Mucosa of rectum (tissue), 2 donors: ENCODE measurements around the gene SLC39A12.

ENCODE experiments used
- H3K27ac ChIP-seq, 2 donors: one replicate each; pipeline ENCODE4 v1.7.0; 2013; ENCODE audit warnings: inconsistent platforms in 2 of 2, low read depth in 2 of 2, low read length in 2 of 2
- H3K27me3 ChIP-seq, 2 donors: one replicate each; pipeline ENCODE4 v1.7.0; 2013; ENCODE audit warnings: low read length in 2 of 2; ENCODE audit not compliant: control insufficient read depth in 2 of 2, insufficient read depth in 2 of 2
- H3K36me3 ChIP-seq, 2 donors: one replicate each; pipeline ENCODE4 v1.7.0; 2013; ENCODE audit warnings: low read length in 2 of 2; ENCODE audit not compliant: control insufficient read depth in 2 of 2, insufficient read depth in 2 of 2
- H3K4me1 ChIP-seq, 2 donors: one replicate each; pipeline ENCODE4 v1.7.0; 2013; ENCODE audit warnings: low read length in 2 of 2, mild to moderate bottlenecking in 1 of 2; ENCODE audit not compliant: control insufficient read depth in 2 of 2, insufficient read depth in 2 of 2
- H3K4me3 ChIP-seq, 2 donors: one replicate each; pipeline ENCODE4 v1.7.0; 2013; ENCODE audit warnings: low read length in 2 of 2
- H3K9ac ChIP-seq, 2 donors: one replicate each; pipeline ENCODE4 v1.7.0; 2013; ENCODE audit warnings: low read length in 2 of 2, low read depth in 1 of 2, mild to moderate bottlenecking in 1 of 2
- H3K9me3 ChIP-seq, 2 donors: one replicate each; pipeline ENCODE4 v1.7.0; 2013; ENCODE audit warnings: low read length in 2 of 2; ENCODE audit not compliant: control insufficient read depth in 2 of 2
- donor health status: healthy.
- donor health status: Normal muscosa, but diverticular disease.

The SLC39A12 gene

GRCh38 chr10:17961551-17962422, 10.1 kb downstream of the SLC39A12 start:
- no peak overlapping the region for H3K27ac ChIP-seq
- H3K27me3 ChIP-seq, result no peaks in the 10 kb centered on the region
- no peaks in the 10 kb centered on the region for H3K36me3 ChIP-seq
- H3K4me3 ChIP-seq, result no peak overlapping the region
- peaks cover 0 to 9% of the 10 kb centered on the region in 2 donors for H3K4me1 ChIP-seq
- H3K9me3 ChIP-seq, result no peaks in the 10 kb centered on the region
- no peak overlapping the region for H3K9ac ChIP-seq

GRCh38 chr10:17963431-17963830, 11.7 kb downstream of the SLC39A12 start:
- Histone ChIP-seq H3K4me1 (peaks cover 0 to 9% of the 10 kb centered on the region in 2 donors), H3K9ac (no peak overlapping the region), H3K36me3 (no peaks in the 10 kb centered on the region), H3K9me3 (no peaks in the 10 kb centered on the region), H3K27me3 (no peaks in the 10 kb centered on the region), H3K27ac (no peak overlapping the region), H3K4me3 (no peak overlapping the region)

- Histone ChIP-seq H3K9me3 (no peaks in the 10 kb centered on the region), H3K9ac (no peak overlapping the region), H3K27ac (peak overlapping the region in 1 of 2 donors; percentile 52), H3K4me3 (no peak overlapping the region), H3K36me3 (no peaks in the 10 kb centered on the region), H3K4me1 (peaks cover 0 to 9% of the 10 kb centered on the region in 2 donors), H3K27me3 (no peaks in the 10 kb centered on the region)
Observed at GRCh38 chr10:17965649-17966235, 14.0 kb downstream of the SLC39A12 start.

GRCh38 chr10:17974505-17974904, 22.8 kb downstream of the SLC39A12 start:
- Histone ChIP-seq H3K4me1 (no peaks in the 10 kb centered on the region), H3K9ac (no peak overlapping the region), H3K9me3 (no peaks in the 10 kb centered on the region), H3K36me3 (no peaks in the 10 kb centered on the region), H3K27ac (no peak overlapping the region), H3K27me3 (no peaks in the 10 kb centered on the region), H3K4me3 (no peak overlapping the region)

- no peaks in the 10 kb centered on the region for H3K36me3 ChIP-seq
- no peaks in the 10 kb centered on the region for H3K27me3 ChIP-seq
- no peaks in the 10 kb centered on the region for H3K9me3 ChIP-seq
- H3K4me3 ChIP-seq, result no peak overlapping the region
- H3K4me1 ChIP-seq, result no peaks in the 10 kb centered on the region
- no peak overlapping the region for H3K27ac ChIP-seq
- no peak overlapping the region for H3K9ac ChIP-seq
Observed at GRCh38 chr10:17980846-17981565, 29.3 kb downstream of the SLC39A12 start.

GRCh38 chr10:17981766-17982380, 30.2 kb downstream of the SLC39A12 start:
- Histone ChIP-seq H3K27ac (no peak overlapping the region), H3K4me1 (no peaks in the 10 kb centered on the region), H3K27me3 (no peaks in the 10 kb centered on the region), H3K36me3 (no peaks in the 10 kb centered on the region), H3K4me3 (no peak overlapping the region), H3K9me3 (no peaks in the 10 kb centered on the region), H3K9ac (no peak overlapping the region)

GRCh38 chr10:17984056-17984455, 32.3 kb downstream of the SLC39A12 start:
- no peak overlapping the region for H3K9ac ChIP-seq
- no peaks in the 10 kb centered on the region for H3K4me1 ChIP-seq
- H3K27ac ChIP-seq, result no peak overlapping the region
- no peak overlapping the region for H3K4me3 ChIP-seq
- no peaks in the 10 kb centered on the region for H3K36me3 ChIP-seq
- no peaks in the 10 kb centered on the region for H3K27me3 ChIP-seq
- H3K9me3 ChIP-seq, result no peaks in the 10 kb centered on the region

- no peak overlapping the region for H3K9ac ChIP-seq
- H3K4me3 ChIP-seq, result no peak overlapping the region
- no peaks in the 10 kb centered on the region for H3K9me3 ChIP-seq
- H3K36me3 ChIP-seq, result no peaks in the 10 kb centered on the region
- no peak overlapping the region for H3K27ac ChIP-seq
- no peaks in the 10 kb centered on the region for H3K4me1 ChIP-seq
- no peaks in the 10 kb centered on the region for H3K27me3 ChIP-seq
Observed at GRCh38 chr10:17984563-17984962, 32.8 kb downstream of the SLC39A12 start.

- Histone ChIP-seq H3K9me3 (no peaks in the 10 kb centered on the region), H3K9ac (no peak overlapping the region), H3K27me3 (no peaks in the 10 kb centered on the region), H3K4me1 (no peaks in the 10 kb centered on the region), H3K36me3 (no peaks in the 10 kb centered on the region), H3K27ac (no peak overlapping the region), H3K4me3 (no peak overlapping the region)
Observed at GRCh38 chr10:17989908-17990767, 38.4 kb downstream of the SLC39A12 start.
